Pancreas (tissue), 10 donors: Measurements from ENCODE around the gene RAPGEF4. TPM values are rescaled to one million over a fixed set of nuclear protein-coding genes. Genes with fewer than 3 reads are reported as not detected.

Experiments used
- ATAC-seq, 4 donors: fragments of 200-7000 bp; cut with Tn5 transposase; one replicate each; pipeline versions ENCODE4 v1.8.0 to v1.9.1; 2020; ENCODE audit warnings: mild to moderate bottlenecking in 4 of 4, moderate library complexity in 4 of 4
- DNase-seq, 6 donors: peaks; one replicate each; pipeline ENCODE4 v3.0.0-alpha.2; 2020
- FAIRE-seq: peaks from 2 replicates; lab custom pipeline; 2012; peaks lifted over from hg19 to GRCh38; lab: Jason Lieb, UNC
- H3K27ac ChIP-seq, 4 donors: fragments of 200-600 bp; sonication (generic); 1 replicate in 3 of 4; 2 replicates in 1 of 4; pipeline versions ENCODE4 v1.5.0 to v1.8.0; 2020
- H3K27me3 ChIP-seq, 4 donors: fragments of 200-600 bp; one replicate each; pipeline ENCODE4 v1.8.0; 2021
- H3K36me3 ChIP-seq, 3 donors: fragments of 200-600 bp; sonication (generic) in 1 of 3; one replicate each; pipeline versions ENCODE4 v1.5.0 to v1.8.0; 2020 to 2021
- H3K4me1 ChIP-seq, 3 donors: fragments of 200-600 bp; one replicate each; pipeline ENCODE4 v1.8.0; 2021
- H3K4me3 ChIP-seq, 4 donors: fragments of 200-600 bp; sonication (generic) in 2 of 4; one replicate each; pipeline versions ENCODE4 v1.5.0 to v1.8.0; 2020 to 2021
- H3K9me3 ChIP-seq, 4 donors: fragments of 200-600 bp; one replicate each; pipeline ENCODE4 v1.8.0; 2021
- WGBS, 2 donors: extraction: QIAGEN DNeasy Blood & Tissue Kit; methylation state at CpG; one replicate each; pipeline ENCODE4 v1.1.7; 2013; 5-methylcytosine and 5-hydroxymethylcytosine counted together
- intact Hi-C, 3 donors: fragments of 100-400 bp; cut with DNase I; formaldehyde crosslinking; loops; one replicate each; pipeline versions ENCODE4 v1.11.1 to v1.14.2; 2022
- polyA plus RNA-seq, 2 donors: library from polyadenylated mRNA; stranded (reverse); fragments of 200-250 nt; gene quantifications; one replicate each; pipeline ENCODE4 v1.2.3, GENCODE V29; 2013
- total RNA-seq, 6 donors: library from RNA; stranded (reverse); fragmentation: NEBNext Ultra II Directional in 4 of 6; extraction: Animal tissue kit (Norgen Biotek cat#: 25700) in 4 of 6; gene quantifications; one replicate each; pipeline versions ENCODE4 v1.2.1 to v1.2.4, GENCODE V29; 2021 to 2023
- TF ChIP-seq, protein P1 (sequence below), 4 donors: fragments of 200-600 bp; sonication (generic) in 3 of 4; IDR thresholded peaks; one replicate each; pipeline versions ENCODE4 v1.5.0 to v1.8.0; 2021; ENCODE audit warnings: antibody characterized with exemption in 4 of 4
- donor health status: healthy with polysubstance abuse.
- donor health status: DM: no; HTN: no; CAD: no; lungs with moderate emphysema.
- donor health status: DM: no; HTN: no; CAD: no.
- donor health status: control.
- donor health status: control.
- donor health status: Bipolar disorder and iron deficiency.
- donor health status: DM: yes; HTN: yes; CAD: no.
- donor health status: DM: no; HTN: no; CAD: no.
- donor health status: DM: no; HTN: no; CAD: no.
- donor health status: DM: yes; HTN: yes; CAD: no.

The RAPGEF4 gene
- total RNA-seq (1 to 10 TPM; 2.9 to 9.0 (median 5.1) TPM), polyA plus RNA-seq (1 to 10 TPM; 2.1 to 7.0 TPM)

DNA sequence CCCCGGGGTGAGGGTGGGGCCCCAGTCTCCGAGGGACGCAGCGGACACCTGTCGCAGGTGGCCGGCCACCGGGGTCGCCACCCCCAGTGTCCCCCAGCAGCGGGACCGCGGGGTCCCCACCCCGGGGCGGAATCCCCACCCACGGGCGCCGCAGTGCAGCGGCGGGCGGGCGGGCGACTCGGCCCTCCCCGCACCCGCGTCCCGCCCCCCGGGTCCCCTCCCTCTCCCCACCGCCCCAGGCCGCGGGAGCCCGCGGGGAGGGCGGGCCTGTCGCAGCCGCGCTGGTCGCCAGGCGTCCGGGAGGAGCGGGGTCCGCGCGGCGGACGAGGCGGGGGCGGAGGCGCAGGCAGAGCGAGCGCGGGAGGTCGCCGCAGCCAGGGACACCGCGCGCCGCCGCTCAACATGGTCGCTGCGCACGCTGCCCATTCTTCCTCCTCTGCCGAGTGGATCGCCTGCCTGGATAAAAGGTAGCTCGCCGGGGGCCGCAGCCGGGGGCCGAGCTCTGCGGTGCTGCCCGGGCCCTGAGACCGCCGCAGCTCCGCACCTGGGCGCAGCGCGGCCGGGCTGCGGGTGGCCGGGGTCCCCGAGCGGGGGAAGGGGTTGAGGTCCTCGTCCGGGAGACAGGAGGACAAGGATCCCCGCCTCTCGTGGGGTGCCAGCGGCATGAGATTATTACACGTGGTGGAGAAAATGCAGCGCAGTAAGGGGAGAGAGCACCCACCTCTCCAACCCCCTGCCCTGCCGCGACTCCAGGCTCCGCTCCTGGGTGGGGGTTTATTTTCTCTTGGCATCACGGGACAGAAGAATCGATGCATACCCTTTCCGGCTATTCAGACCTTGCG is at the start of gene RAPGEF4:
Gene RAPGEF4, plus strand, starts transcription at position 264 of the 842 bp plus-strand sequence. Its CDS starts 139 bp downstream, at position 403.
- H3K4me1 ChIP-seq = no peaks in the 10 kb centered on the region
- H3K4me3 ChIP-seq = peak within 1 kb of the TSS; percentile 21 to 67 (median 57)
- no peaks in the 10 kb centered on the region for H3K9me3 ChIP-seq
- intact Hi-C loops = no loop called here
- no peaks in the 10 kb centered on the region for H3K27me3 ChIP-seq
- no peak within 1 kb of the TSS for H3K27ac ChIP-seq
- WGBS, 2 donors = 1% methylated on average over 68 to 95 of the region's 95 CpGs
- H3K36me3 ChIP-seq = no peaks in the 10 kb centered on the region
- peak; percentile 65 to 85 (median 80) for ATAC-seq
- TF ChIP-seq, protein P1, sequence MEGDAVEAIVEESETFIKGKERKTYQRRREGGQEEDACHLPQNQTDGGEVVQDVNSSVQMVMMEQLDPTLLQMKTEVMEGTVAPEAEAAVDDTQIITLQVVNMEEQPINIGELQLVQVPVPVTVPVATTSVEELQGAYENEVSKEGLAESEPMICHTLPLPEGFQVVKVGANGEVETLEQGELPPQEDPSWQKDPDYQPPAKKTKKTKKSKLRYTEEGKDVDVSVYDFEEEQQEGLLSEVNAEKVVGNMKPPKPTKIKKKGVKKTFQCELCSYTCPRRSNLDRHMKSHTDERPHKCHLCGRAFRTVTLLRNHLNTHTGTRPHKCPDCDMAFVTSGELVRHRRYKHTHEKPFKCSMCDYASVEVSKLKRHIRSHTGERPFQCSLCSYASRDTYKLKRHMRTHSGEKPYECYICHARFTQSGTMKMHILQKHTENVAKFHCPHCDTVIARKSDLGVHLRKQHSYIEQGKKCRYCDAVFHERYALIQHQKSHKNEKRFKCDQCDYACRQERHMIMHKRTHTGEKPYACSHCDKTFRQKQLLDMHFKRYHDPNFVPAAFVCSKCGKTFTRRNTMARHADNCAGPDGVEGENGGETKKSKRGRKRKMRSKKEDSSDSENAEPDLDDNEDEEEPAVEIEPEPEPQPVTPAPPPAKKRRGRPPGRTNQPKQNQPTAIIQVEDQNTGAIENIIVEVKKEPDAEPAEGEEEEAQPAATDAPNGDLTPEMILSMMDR (IDR thresholded peaks at IDR 0.05) = no peak
- no peak for FAIRE-seq
- DNase-seq = peak in 2 of 6 donors; percentile 45 to 65

DNA sequence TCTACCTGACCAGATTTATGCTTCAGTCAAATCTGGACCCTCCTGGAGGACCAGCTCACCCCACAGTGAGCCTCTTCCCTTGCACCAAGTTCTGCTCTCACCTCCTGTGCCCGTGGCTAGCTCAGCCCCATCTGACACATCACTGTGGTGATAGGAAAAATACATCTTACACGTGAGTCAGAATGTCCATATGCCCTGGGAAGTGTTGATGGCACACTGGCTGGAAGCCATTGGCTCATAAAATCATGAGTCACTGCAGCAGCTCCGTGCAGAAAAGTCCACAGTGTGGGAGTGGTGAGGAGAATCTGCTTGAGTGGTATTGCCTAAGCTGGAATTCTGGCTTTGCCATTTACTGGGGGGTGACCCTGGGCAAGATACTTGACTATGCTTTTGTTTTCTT is 42.6 kb upstream of the RAPGEF4 start:
- ATAC-seq = peak; percentile 57 to 90 (median 68)
- TF ChIP-seq, protein P1 (IDR thresholded peaks at IDR 0.05) = no peak
- Histone ChIP-seq H3K9me3 (no peaks in the 10 kb centered on the region), H3K27me3 (no peaks in the 10 kb centered on the region), H3K4me3 (no peak overlapping the region), H3K27ac (no peak overlapping the region), H3K36me3 (no peaks in the 10 kb centered on the region), H3K4me1 (no peaks in the 10 kb centered on the region)
- DNase-seq = peak in 1 of 6 donors; percentile 49
- WGBS, 2 donors = 15 to 20% methylated on average over 3 of the region's 3 CpGs
- FAIRE-seq = no peak
- intact Hi-C loops = no loop called here

DNA sequence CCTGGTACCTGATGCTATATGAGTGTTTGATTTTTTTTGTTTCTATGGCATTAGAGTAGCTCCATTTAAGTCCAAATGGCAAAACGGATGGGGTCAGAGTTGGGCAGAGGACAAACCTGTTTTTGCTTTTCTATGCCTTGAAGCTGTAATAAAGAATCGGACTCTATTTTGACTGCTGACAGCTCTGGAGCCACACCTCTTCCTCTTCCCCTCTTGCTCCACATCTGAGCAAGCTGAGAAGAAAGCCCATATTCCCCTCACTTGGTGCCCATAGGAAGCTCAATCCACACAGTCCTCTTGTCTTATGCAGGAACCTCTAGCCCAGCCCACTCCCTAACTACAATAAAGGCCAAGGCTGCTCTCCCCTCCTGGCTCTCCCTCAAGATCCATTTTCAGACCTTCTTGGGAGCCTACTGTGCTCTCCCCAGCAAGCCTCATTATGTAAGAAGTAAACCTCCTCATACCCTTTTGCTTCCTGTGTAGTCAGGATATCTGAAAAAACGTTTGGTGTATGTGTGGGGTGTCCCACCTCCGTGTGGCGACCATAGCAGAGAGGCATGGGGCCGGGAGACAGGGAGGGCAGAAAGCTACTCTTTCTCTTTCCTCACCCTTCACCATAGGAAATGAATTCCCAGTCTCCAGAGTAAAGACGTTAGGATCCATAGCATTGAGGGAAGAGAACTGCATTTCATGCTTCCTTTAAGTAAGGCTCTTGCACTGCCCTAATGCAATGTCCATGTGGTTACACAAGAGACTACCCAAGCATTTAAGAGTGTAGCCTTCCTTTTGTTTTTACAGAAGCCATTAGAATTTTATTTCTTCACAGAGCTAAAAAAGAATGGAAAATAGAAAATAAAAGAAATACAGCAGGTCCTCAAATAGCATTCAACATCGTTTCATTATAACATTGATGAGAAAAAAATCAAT is 41.9 kb upstream of the RAPGEF4 start:
- no peaks in the 10 kb centered on the region for H3K36me3 ChIP-seq
- H3K9me3 ChIP-seq = no peaks in the 10 kb centered on the region
- intact Hi-C loops = no loop called here
- FAIRE-seq = no peak
- H3K27me3 ChIP-seq = no peaks in the 10 kb centered on the region
- H3K4me3 ChIP-seq = no peak overlapping the region
- peak in 1 of 4 donors; percentile 18 for ATAC-seq
- no peaks in the 10 kb centered on the region for H3K4me1 ChIP-seq
- TF ChIP-seq, protein P1 (IDR thresholded peaks at IDR 0.05) = no peak
- 60 to 62% methylated on average over 8 of the region's 8 CpGs for WGBS, 2 donors
- no peak for DNase-seq
- H3K27ac ChIP-seq = no peak overlapping the region

DNA sequence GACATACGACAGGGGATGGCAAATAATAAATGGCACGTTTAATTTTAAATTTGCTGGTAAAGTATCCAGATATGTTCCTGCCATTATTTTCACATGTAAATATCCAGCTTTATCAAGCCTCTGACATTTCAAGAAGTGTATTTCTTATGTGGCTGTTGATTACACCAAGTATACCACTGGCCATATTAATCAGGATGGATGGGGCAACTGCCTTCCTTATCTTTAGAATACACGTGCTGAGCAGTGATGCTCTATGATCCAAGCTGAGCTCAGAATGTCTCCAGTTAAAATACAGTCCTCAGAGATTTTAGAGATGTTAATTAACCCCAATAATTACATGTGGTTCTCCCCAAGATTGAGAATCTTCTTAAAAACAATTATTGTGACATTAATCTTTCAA is 38.3 kb upstream of the RAPGEF4 start:
- 55 to 62% methylated on average over 3 of the region's 3 CpGs for WGBS, 2 donors
- no peak for ATAC-seq
- H3K4me1 ChIP-seq = no peaks in the 10 kb centered on the region

More for the DNA sequence above, 38.3 kb upstream of the RAPGEF4 start:
- no peaks in the 10 kb centered on the region for H3K36me3 ChIP-seq
- TF ChIP-seq, protein P1 (IDR thresholded peaks at IDR 0.05) = no peak
- no peak overlapping the region for H3K4me3 ChIP-seq
- no peaks in the 10 kb centered on the region for H3K9me3 ChIP-seq
- intact Hi-C loops = no loop called here
- no peak overlapping the region for H3K27ac ChIP-seq
- no peaks in the 10 kb centered on the region for H3K27me3 ChIP-seq
- DNase-seq (no peak), FAIRE-seq (no peak)
